K562 (cell line): Measurements from ENCODE around the gene LYPD5. TPM values are rescaled to one million over a fixed set of nuclear protein-coding genes. Genes with fewer than 3 reads are reported as not detected.

ENCODE experiments used
- ATAC-seq: fragments of 200-7000 bp; cut with Tn5 transposase; 3 replicates; pipeline ENCODE4 v1.9.1; 2020; ENCODE audit warnings: moderate library complexity
- BruUV-seq: library from RNA; stranded (reverse); fragments of 400-500 nt; replicated peaks from 2 replicates; lab custom pipeline; 2021; lab: Mats Ljungman, UMichigan
- CTCF ChIA-PET: fragments of 300-600 bp; formaldehyde crosslinking; extraction: SDS; loops from one replicate; lab custom pipeline; 2021; ENCODE audit warnings: low intra/inter-chr PET ratio; lab: Yijun Ruan, JAX
- POLR2A ChIA-PET: fragments of 300-600, 350-650 bp; sonication (Branson Sonifier 250); formaldehyde crosslinking; extraction: SDS; loops from one replicate; lab custom pipeline; 2021; ENCODE audit warnings: antibody characterized with exemption, inconsistent platforms; lab: Yijun Ruan, JAX
- DNase-seq, 4 experiments: peaks; one replicate each; pipeline versions ENCODE4 v3.0.0 to v3.0.0-alpha.2; 2011 to 2018; ENCODE audit warnings: low spot score in 3 of 4, mixed read lengths in 3 of 4; ENCODE audit errors: extremely low read depth in 1 of 4
- FAIRE-seq: peaks from 2 replicates; lab custom pipeline; 2011; peaks lifted over from hg19 to GRCh38; lab: Jason Lieb, UNC
- H2AFZ ChIP-seq: 2 replicates; pipeline ENCODE4 v1.6.0; 2011; ENCODE audit warnings: low read depth, low read length, control low read depth, inconsistent platforms
- H3K27ac ChIP-seq: fragments of 200-600 bp; 3 replicates; pipeline ENCODE4 v1.8.0; 2011; ENCODE audit warnings: low read depth, mild to moderate bottlenecking, control low read depth, inconsistent platforms, low read length, moderate library complexity, mixed read lengths; ENCODE audit errors: extremely low read depth
- H3K27me3 ChIP-seq, 2 experiments: fragments of 300-600 bp in 1 of 2; 2 replicates in 1 of 2; 3 replicates in 1 of 2; pipeline versions ENCODE4 v1.6.0 to v1.8.0; 2011; ENCODE audit warnings: inconsistent platforms in 2 of 2, low read length in 2 of 2, mild to moderate bottlenecking in 1 of 2, mixed read lengths in 1 of 2, moderate library complexity in 1 of 2; ENCODE audit not compliant: control insufficient read depth in 2 of 2, insufficient read depth in 2 of 2
- H3K36me3 ChIP-seq: fragments of 300-600 bp; 3 replicates; pipeline ENCODE4 v1.8.0; 2011; ENCODE audit warnings: mild to moderate bottlenecking, low read length, inconsistent platforms; ENCODE audit not compliant: control insufficient read depth, insufficient read depth
- H3K4me1 ChIP-seq, 2 experiments: fragments of 200-600 bp in 1 of 2; replicated peaks in 1 of 2; 2 replicates in 1 of 2; 3 replicates in 1 of 2; pipeline versions ENCODE4 v1.5.1 to v1.8.0; 2011; ENCODE audit warnings: inconsistent platforms in 2 of 2, low read length in 2 of 2, mild to moderate bottlenecking in 1 of 2, mixed read lengths in 1 of 2, moderate library complexity in 1 of 2; ENCODE audit not compliant: control insufficient read depth in 2 of 2, insufficient read depth in 2 of 2
- H3K4me2 ChIP-seq: 2 replicates; pipeline ENCODE4 v1.6.1; 2011; ENCODE audit warnings: low read length, control low read depth, inconsistent platforms, mixed read lengths; ENCODE audit not compliant: insufficient read depth
- H3K4me3 ChIP-seq: fragments of 200-600 bp; sonication (generic), shearing (Covaris generic); 2 replicates; pipeline ENCODE4 v1.5.1; 2016; ENCODE audit warnings: control low read depth, inconsistent platforms
- H3K79me2 ChIP-seq: fragments of 200-600 bp; 3 replicates; pipeline ENCODE4 v1.8.0; 2011; ENCODE audit warnings: low read length, inconsistent platforms; ENCODE audit not compliant: control insufficient read depth, insufficient read depth
- H3K9ac ChIP-seq, 2 experiments: 2 replicates each; pipeline versions ENCODE4 v1.6.0 to v1.6.1; 2011; ENCODE audit warnings: low read depth in 2 of 2, low read length in 2 of 2, control low read depth in 1 of 2, inconsistent platforms in 1 of 2, mild to moderate bottlenecking in 1 of 2, mixed read lengths in 1 of 2; ENCODE audit not compliant: insufficient read depth in 1 of 2
- H3K9me1 ChIP-seq: one replicate; pipeline ENCODE4 v1.6.0; 2011; ENCODE audit warnings: inconsistent platforms, mild to moderate bottlenecking, low read length, moderate library complexity; ENCODE audit not compliant: control insufficient read depth, insufficient read depth
- H3K9me3 ChIP-seq: replicated peaks from 2 replicates; pipeline ENCODE4 v1.5.1; 2011; ENCODE audit warnings: low read depth, low read length, inconsistent platforms; ENCODE audit not compliant: control insufficient read depth, insufficient read depth
- H4K20me1 ChIP-seq: replicated peaks from 2 replicates; pipeline ENCODE4 v1.6.1; 2011; ENCODE audit warnings: low read length, inconsistent platforms, mixed read lengths; ENCODE audit not compliant: control insufficient read depth, insufficient read depth
- BRD9 ChIP-seq: fragments of 450-650 bp; IDR thresholded peaks from 2 replicates; pipeline ENCODE4 v1.6.1; 2018; ENCODE audit warnings: low read depth; ENCODE audit not compliant: partially characterized antibody
- C11orf30 ChIP-seq: fragments of 450-650 bp; IDR thresholded peaks from 2 replicates; pipeline ENCODE4 v1.6.1; 2016; ENCODE audit warnings: low read depth, mild to moderate bottlenecking
- CTBP1 ChIP-seq: fragments of 450-650 bp; IDR thresholded peaks from 2 replicates; pipeline ENCODE4 v1.6.1; 2016; ENCODE audit warnings: borderline replicate concordance
- EP400 ChIP-seq: fragments of 450-650 bp; IDR thresholded peaks from 2 replicates; pipeline ENCODE4 v1.6.1; 2017; ENCODE audit warnings: antibody characterized with exemption, mild to moderate bottlenecking, moderate library complexity
- ESRRB ChIP-seq: fragments of 250-450 bp; sonication (Bioruptor Pico); IDR thresholded peaks from 2 replicates; pipeline ENCODE4 v1.5.0; 2020; ENCODE audit warnings: mild to moderate bottlenecking, moderate library complexity, borderline replicate concordance
- GATAD2A ChIP-seq: fragments of 450-650 bp; IDR thresholded peaks from 2 replicates; pipeline ENCODE4 v1.6.1; 2017
- MAZ ChIP-seq, 2 experiments: fragments of 450-650 bp in 1 of 2; sonication (generic) in 1 of 2; formaldehyde crosslinking; IDR thresholded peaks in 1 of 2; conservative IDR thresholded peaks in 1 of 2; 2 replicates each; pipeline versions ENCODE4 v1.4.0 to v1.5.0; 2020; ENCODE audit warnings: mild to moderate bottlenecking in 1 of 2, missing genetic modification reagents in 1 of 2
- NFYB ChIP-seq: IDR thresholded peaks from 2 replicates; pipeline ENCODE4 v1.6.1; 2011; ENCODE audit warnings: mild to moderate bottlenecking, moderate library complexity; ENCODE audit not compliant: insufficient read length; ENCODE audit errors: extremely low read depth
- PHF21A ChIP-seq: fragments of 450-650 bp; IDR thresholded peaks from 2 replicates; pipeline ENCODE4 v1.6.1; 2017; ENCODE audit warnings: low read depth, borderline replicate concordance
- RNF219 ChIP-seq: fragments of 250-450 bp; sonication (Bioruptor Pico); IDR thresholded peaks from 2 replicates; pipeline ENCODE4 v1.5.0; 2022; ENCODE audit warnings: mild to moderate bottlenecking
- SMARCB1 ChIP-seq: IDR thresholded peaks from 2 replicates; pipeline ENCODE4 v1.6.1; 2011; ENCODE audit warnings: improper control_type of control experiment, low read depth; ENCODE audit not compliant: insufficient read length
- TAF1 ChIP-seq: IDR thresholded peaks from 2 replicates; pipeline ENCODE4 v1.6.1; 2011; ENCODE audit warnings: mild to moderate bottlenecking, low read length, moderate library complexity; ENCODE audit not compliant: insufficient read depth, control insufficient read depth, severe bottlenecking; ENCODE audit errors: extremely low read depth
- TRIM24 ChIP-seq, 2 experiments: fragments of 450-650 bp; IDR thresholded peaks; 2 replicates each; pipeline ENCODE4 v1.6.1; 2016
- USF1 ChIP-seq: sonication (generic); formaldehyde crosslinking; IDR thresholded peaks from 2 replicates; pipeline ENCODE4 v1.9.0; 2022; ENCODE audit warnings: mild to moderate bottlenecking, missing genetic modification reagents
- ZFP36 ChIP-seq: fragments of 150-350 bp; IDR thresholded peaks from 2 replicates; pipeline ENCODE4 v1.6.1; 2018; ENCODE audit warnings: low read length, low read depth; ENCODE audit not compliant: partially characterized antibody
- ZFPM2 ChIP-seq: fragments of 250-450 bp; sonication (Bioruptor Pico); IDR thresholded peaks from 2 replicates; pipeline ENCODE4 v1.5.1; 2022; ENCODE audit warnings: mild to moderate bottlenecking
- ZNF217 ChIP-seq: sonication (generic); formaldehyde crosslinking; IDR thresholded peaks from 2 replicates; pipeline ENCODE4 v1.8.0; 2022; ENCODE audit warnings: mild to moderate bottlenecking, missing genetic modification reagents
- WGBS: fragments of 100-300 bp; shearing (Covaris generic); methylation state at CpG from one replicate; pipeline ENCODE4 v1.1.6; 2016; ENCODE audit warnings: low coverage, mixed read lengths; ENCODE audit not compliant: insufficient coverage; ENCODE audit errors: missing lambda C conversion rate; 5-methylcytosine and 5-hydroxymethylcytosine counted together
- in situ Hi-C: fragments of 300-500 bp; cut with MboI; formaldehyde crosslinking; loops from 4 replicates; pipeline ENCODE4 v1.15.0; 2018; ENCODE audit warnings: inconsistent platforms, mixed read lengths
- intact Hi-C: fragments of 100-400 bp; cut with micrococcal nuclease; formaldehyde crosslinking; loops from 2 replicates; pipeline ENCODE4 v1.14.2; 2022
- polyA plus RNA-seq, 8 experiments: library from polyadenylated mRNA; depleted of rRNA in 4 of 8; stranded (reverse) in 5 of 8; unstranded in 3 of 8; fragments of >200 nt; fragmentation: Nextera tagmentation in 2 of 8; fragmentation: Illumina TruSeq in 1 of 8; extraction: Ambion mirVana in 2 of 8; extraction: Trizol in 1 of 8; gene quantifications; 2 replicates each; pipeline versions ENCODE4 v1.2.1 to v1.2.3, GENCODE V29; 2011 to 2014; ENCODE audit warnings: inconsistent platforms in 1 of 8, missing spikeins in 1 of 8
- total RNA-seq, 7 experiments: library from RNA; depleted of rRNA in 6 of 7; stranded (reverse); fragments of >200 nt in 6 of 7; fragmentation: Illumina TruSeq in 2 of 7; extraction: Trizol in 2 of 7; gene quantifications; 2 replicates each; pipeline versions ENCODE4 v1.2.1 to v1.2.3, GENCODE V29; 2011 to 2021; ENCODE audit warnings: low replicate concordance in 1 of 7

Gene LYPD5
- total and polyA plus RNA-seq, 9 of the 15 experiments (the other 6 are each of a cell fraction or from before 2014, with no cell fraction given) = 0.03 to 0.22 (median 0.10) TPM; not detected in 3

- peak; percentile 49 for TF ChIP-seq C11orf30
- peak; percentile 30 for TF ChIP-seq TAF1
- 0 out of 2 replicates have a peak, but pooled peaks have one; percentile 29 for TF ChIP-seq PHF21A
- peak; percentile 75 for TF ChIP-seq BRD9
- TF ChIP-seq ZNF217 (CRISPR knock-in tag) = no peak
- peak; percentile 37; the same call in 1 of the 2 replicates for TF ChIP-seq CTBP1
- TF ChIP-seq ZFP36 = peak; percentile 18
- TF ChIP-seq USF1 (CRISPR knock-in tag) = no peak
- peak; percentile 42 for TF ChIP-seq EP400
- TF ChIP-seq SMARCB1 = peak; percentile 26
These were observed 17.8 kb downstream of the LYPD5 start (continued) for GRCh38 chr19:43784241-43784980.

- H4K20me1 ChIP-seq = no peaks in the 10 kb centered on the region
- no peak overlapping the region for H3K4me3 ChIP-seq
- intact Hi-C loops (no loop called here), in situ Hi-C loops (loop anchor here (5.0 kb wide), 1 partner anchor 36 kb away; no protein-coding TSS in a partner anchor)
- peak overlapping the region; percentile 75 for H3K27ac ChIP-seq
- H3K4me2 ChIP-seq = peak overlapping the region; percentile 77
- H2AFZ ChIP-seq = peak overlapping the region; percentile 73
- ChIA-PET POLR2A (no interaction called here), CTCF (interaction anchor here (2.5 kb wide), 1 partner anchor 38 kb away, joined by 58 read pairs; no protein-coding TSS in a partner anchor)
- BruUV-seq = no TSS peak
- peaks cover 36% of the 10 kb centered on the region for H3K79me2 ChIP-seq
- no peak for FAIRE-seq
- no peak for ATAC-seq
- H3K9me1 ChIP-seq = no peaks in the 10 kb centered on the region
- WGBS = 43% methylated on average over 7 of the region's 8 CpGs
- peaks cover 55 to 66% of the 10 kb centered on the region in 2 experiments for H3K4me1 ChIP-seq
- H3K36me3 ChIP-seq = no peaks in the 10 kb centered on the region
- no peak for DNase-seq
- H3K9ac ChIP-seq = peak overlapping the region; percentile 55 to 75; a peak in 2 of 4 replicates
- H3K27me3 ChIP-seq = no peaks in the 10 kb centered on the region
- no peaks in the 10 kb centered on the region for H3K9me3 ChIP-seq
- TF ChIP-seq TRIM24 (IDR thresholded peaks at IDR 0.05) (peak in 1 of 2 experiments; percentile 8; a peak in 1 of 4 replicates), ESRRB (CRISPR knock-in tag) (no peak), ZFPM2 (CRISPR knock-in tag) (no peak), MAZ (CRISPR knock-in tag; conservative IDR thresholded peaks at IDR 0.05 in 1 of 2, IDR thresholded peaks at IDR 0.05 in 1 of 2) (no peak), GATAD2A (no peak), NFYB (no peak), RNF219 (CRISPR knock-in tag) (no peak)
These were observed 18.6 kb downstream of the LYPD5 start for GRCh38 chr19:43783636-43784035.
